GM12892 (cell line): ENCODE measurements around the gene LRRN3.

ENCODE experiments used
- DNase-seq: peaks from one replicate; pipeline ENCODE4 v3.0.0; 2011; ENCODE audit not compliant: insufficient read length
- FAIRE-seq: peaks from 2 replicates; lab custom pipeline; 2011; peaks lifted over from hg19 to GRCh38; lab: Jason Lieb, UNC
- POLR2A ChIP-seq: IDR thresholded peaks from 2 replicates; pipeline ENCODE4 v1.6.1; 2011; ENCODE audit warnings: low read depth, low read length, control low read depth
- POLR2AphosphoS5 ChIP-seq: IDR thresholded peaks from 2 replicates; pipeline ENCODE4 v1.6.1; 2011; ENCODE audit warnings: low read depth, low read length, control low read depth
- TAF1 ChIP-seq: IDR thresholded peaks from 2 replicates; pipeline ENCODE4 v1.6.1; 2011; ENCODE audit warnings: low read depth, mild to moderate bottlenecking, control low read depth, low read length, borderline replicate concordance

The LRRN3 gene

DNA sequence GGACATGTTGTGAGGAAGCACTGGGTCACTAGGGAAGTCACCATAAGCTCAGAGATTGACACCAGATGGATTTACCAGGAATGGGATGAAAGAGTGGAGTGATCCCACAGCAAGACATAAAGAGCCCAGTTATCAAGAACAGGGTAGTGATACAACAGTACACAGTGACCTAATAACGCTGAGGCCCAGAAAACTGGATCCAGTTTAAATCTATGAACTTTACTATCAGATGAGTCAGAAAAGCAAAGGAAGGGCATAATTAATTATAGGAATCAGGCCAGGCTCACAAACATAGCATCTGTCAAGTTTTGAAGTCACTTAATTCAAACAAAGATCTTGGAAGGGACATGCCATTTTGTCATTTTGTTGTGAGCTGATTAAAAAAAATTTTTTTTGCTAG is 73.5 kb downstream of the LRRN3 start:
- no peak for DNase-seq
- TF ChIP-seq TAF1 (no peak), POLR2A (no peak), POLR2AphosphoS5 (no peak)
- no peak for FAIRE-seq

DNA sequence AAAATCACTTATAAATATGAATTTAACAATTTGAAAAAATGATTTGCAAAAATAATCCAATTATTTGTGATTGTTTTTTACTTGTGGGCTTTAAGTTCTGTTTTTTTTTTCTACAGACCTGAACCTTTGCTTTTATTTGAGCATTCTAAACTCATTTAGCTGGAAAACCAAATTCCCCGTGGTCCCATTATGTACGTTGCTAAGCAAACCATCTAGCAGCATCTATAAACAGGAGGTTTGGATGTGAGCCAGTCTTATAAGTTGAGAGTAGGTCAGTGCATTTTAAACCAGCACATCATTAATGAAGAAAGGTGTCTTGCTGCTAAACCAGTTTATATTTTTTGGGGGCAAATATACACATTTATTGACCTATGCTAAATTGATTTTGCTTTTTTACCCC is 77.3 kb downstream of the LRRN3 start:
- TF ChIP-seq TAF1 (no peak), POLR2A (no peak), POLR2AphosphoS5 (no peak)
- FAIRE-seq = no peak
- no peak for DNase-seq

DNA sequence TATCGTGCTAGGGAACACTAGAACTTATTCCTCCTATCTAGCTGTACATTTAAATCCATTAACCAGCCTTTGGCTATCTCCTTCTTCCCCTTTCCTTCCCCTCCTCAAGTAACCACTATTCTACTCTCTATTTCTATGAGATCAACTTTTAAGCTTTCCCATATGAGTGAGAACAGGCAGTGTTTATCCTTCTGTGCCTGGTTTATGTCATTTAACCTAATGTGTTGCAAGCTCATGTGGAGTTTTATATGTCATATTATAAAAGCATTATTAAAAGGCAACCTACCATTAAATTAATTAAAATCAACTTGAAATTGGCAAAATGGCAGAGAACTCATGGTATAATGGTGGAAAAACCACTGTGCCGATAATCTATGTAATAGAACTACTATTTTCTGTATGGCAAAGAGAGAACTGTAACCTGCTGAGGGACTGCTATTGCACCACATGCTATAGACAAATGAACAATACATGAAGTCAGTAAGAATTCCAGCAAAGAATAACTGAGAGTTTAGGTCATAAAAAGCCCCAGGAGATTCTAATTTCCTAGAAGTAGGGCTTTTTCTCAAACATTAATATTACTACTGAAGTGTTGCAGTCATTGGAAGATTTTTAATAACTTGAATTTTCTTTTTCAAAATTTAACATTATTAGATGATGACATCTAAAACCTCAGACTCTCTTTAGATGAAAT is 81.8 kb downstream of the LRRN3 start:
- FAIRE-seq = no peak

DNA sequence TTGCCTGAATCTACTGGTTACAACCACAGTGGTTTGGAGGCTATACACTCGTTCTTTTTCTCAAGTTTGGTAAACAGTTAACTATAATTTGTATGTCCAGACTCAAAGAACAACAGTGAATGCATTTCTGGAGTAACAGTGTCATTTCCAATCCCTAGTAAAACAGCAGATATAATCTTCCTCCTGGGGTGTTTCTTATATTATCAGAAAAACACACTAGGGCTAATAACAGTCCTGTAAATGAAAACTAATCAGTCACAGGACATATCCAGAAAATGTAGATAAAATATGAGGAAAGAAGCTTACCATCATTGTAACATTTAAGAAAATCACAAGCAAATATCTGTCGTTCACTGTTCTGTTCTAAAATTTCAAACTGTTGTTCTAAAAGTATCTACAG is 82.6 kb downstream of the LRRN3 start:
- DNase-seq = no peak
- FAIRE-seq = no peak
- TF ChIP-seq POLR2AphosphoS5 = no peak
- no peak for TF ChIP-seq TAF1
- TF ChIP-seq POLR2A = no peak

More for the DNA sequence above, 81.8 kb downstream of the LRRN3 start:
- no peak for DNase-seq
- TF ChIP-seq TAF1 (no peak), POLR2A (no peak)

DNA sequence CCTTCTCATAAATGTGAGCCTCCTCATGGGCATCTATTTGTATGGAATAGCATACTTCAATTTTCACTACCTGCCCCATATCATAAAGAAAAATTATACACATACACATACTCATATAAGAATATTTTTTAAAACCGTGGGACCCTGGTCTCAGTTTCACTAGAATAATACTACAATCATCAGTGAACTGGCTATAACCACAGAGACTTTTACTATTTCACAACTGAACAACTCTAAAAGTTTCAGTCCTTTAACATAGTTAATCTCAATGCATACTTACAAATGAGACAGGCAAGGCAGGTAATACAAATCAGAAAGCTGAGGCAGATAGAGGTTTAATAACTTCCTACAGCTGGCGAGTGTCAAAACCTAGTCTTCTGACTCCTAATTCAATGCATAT is 83.1 kb downstream of the LRRN3 start:
- no peak for TF ChIP-seq TAF1
- TF ChIP-seq POLR2AphosphoS5 = no peak
- TF ChIP-seq POLR2A = no peak
- FAIRE-seq = no peak
- no peak for DNase-seq

DNA sequence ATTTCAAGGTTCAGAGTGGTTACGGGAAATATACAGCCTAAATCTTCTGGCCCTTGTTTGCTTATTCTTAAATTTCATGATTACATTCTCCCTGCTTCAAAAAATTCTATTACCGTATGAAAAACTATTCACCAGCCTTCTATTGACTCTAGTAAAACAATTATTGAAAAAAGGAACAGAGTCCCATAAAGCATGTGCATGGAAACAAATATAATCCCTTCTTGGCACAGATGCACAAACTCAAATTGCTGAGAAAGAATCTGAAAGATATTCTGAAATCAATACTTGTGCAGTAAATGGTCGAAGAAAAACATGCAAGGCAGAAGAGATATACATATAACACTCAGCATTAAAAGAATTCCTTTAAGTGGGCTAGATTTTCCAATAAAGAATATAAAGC is 83.6 kb downstream of the LRRN3 start:
- no peak for TF ChIP-seq POLR2AphosphoS5
- no peak for TF ChIP-seq POLR2A
- no peak for TF ChIP-seq TAF1
- DNase-seq = no peak
- no peak for FAIRE-seq
